GM19455 (cell line): ENCODE results near the gene TTC17.
A peak's percentile ranks its signal among the peaks of the same experiment; 100 is the strongest.
"Not testable (repeated sequence)": the region's sequence is repeated elsewhere in the genome, so short reads cannot be mapped to it uniquely, and the experiment has no call there.

Experiments
- ATAC-seq: cut with Tn5 transposase; IDR thresholded peaks from one replicate; pipeline ENCODE4 v1.9.1; 2021; ENCODE audit not compliant: unreplicated experiment

The TTC17 gene

DNA sequence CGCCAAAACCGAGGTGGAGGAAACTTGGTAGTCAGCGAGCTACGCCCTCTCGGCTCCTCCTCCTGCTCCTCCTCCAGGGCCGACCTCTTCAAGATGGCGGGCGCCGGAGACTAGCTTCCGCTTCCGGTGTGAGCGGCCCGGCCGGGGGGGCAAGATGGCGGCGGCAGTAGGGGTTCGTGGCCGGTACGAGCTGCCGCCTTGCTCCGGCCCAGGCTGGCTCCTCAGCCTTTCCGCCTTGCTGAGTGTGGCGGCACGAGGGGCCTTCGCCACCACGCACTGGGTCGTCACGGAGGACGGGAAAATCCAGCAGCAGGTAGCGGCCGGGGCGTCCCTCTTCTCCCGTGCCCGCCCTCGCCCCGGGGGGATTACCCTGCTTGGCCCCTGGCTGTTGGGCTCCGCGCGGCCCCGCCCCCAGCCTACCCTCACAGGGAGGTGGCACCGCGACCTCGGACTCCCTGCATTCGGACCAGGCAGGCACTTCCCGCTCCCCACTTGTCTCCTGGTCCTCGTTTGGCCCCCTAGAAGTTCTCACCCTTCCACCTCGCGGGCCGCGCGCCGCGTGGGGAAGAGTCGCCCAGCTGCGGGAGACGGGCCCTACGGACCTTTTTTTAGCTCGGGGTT is at the start of gene TTC17:
TSS of gene TTC17 (plus strand) at position 120 of the 621 bp plus-strand sequence. CDS start at position 155, 35 bp downstream.
- ATAC-seq, result peak; percentile 96

- ATAC-seq, result peak; percentile 99
These were observed 46.7 kb upstream of the TTC17 start, which contains the start of gene API5 for GRCh38 chr11:43311791-43312607. Gene API5 (plus strand): TSS chr11:43311996. CDS start chr11:43312128, 132 bp downstream.

DNA sequence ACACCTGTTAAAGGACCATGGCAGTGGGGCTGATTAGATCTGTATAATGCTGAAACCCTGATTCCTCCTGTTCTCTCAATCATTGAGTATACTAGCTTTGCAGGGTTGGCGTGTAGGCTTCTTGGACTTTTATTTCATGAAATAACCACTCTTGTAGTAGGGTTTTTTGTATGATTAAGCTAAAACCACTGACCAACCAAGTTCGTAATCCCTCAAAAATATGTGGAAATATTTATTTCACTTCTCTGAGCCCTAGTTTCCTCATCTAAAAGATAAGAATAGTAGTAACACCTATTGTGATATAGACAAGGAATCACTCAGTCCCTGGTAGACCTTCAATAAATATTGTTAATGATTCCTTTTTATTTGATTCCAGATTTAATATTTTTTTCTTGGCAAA is 42.8 kb upstream of the TTC17 start:
- ATAC-seq, result no peak

DNA sequence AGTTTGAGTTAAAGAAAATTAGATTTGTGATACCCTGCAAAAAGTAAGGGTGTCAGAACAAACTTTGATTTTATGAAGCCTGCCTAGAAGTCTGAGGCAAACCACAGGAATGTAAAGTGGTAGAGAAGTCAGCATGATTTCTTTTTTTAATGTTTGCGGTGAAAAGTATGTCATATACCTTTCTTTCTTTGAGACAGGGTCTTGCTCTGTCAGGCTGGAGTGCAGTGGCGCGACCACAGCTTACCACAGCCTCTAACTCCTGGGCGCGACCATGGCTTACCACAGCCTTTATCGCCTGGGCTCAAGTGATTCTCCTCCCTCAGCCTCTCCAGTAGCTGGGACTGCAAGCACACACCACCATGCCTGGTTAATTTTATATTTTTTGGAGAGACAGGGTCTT is 42.3 kb upstream of the TTC17 start:
- no peak for ATAC-seq

DNA sequence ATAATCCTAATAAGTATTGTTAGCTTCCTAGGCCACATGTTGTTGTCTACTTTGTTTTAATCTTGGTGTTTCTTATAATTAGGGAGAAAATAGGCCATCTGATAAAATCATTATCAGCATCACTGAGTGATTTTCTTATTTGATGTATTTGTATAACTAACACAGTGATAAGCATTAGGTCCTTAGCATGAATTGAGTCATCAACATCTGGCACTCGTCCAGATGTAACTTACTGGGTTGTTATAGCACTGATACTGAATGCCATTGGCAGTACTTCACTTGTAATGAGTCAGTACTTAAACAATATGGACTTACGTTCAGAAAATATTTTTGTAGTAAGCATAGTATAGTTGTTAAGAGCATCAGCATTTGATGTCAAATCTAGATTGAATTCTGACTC is 30.7 kb upstream of the TTC17 start:
- no peak for ATAC-seq

DNA sequence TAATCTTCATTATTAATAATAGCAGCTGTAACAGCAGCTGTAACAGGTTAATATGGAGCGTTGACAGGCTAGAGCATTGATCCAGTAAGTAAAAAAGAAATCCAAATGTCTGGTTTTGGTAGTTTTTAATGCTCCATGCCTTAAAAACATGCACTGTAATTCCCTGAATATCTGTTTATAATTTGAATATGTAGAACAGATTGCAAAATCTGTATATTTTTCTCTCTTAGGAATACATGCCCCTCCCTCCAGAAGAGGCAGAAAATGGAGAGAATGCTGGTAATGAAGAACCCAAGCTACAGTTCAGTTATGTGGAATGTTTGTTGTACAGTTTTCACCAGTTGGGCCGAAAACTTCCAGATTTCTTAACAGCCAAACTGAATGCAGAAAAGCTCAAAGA is 30.2 kb upstream of the TTC17 start:
- ATAC-seq, result no peak

GRCh38 chr11:43341159-43341558 is 17.6 kb upstream of the TTC17 start:
- ATAC-seq, result no peak

DNA sequence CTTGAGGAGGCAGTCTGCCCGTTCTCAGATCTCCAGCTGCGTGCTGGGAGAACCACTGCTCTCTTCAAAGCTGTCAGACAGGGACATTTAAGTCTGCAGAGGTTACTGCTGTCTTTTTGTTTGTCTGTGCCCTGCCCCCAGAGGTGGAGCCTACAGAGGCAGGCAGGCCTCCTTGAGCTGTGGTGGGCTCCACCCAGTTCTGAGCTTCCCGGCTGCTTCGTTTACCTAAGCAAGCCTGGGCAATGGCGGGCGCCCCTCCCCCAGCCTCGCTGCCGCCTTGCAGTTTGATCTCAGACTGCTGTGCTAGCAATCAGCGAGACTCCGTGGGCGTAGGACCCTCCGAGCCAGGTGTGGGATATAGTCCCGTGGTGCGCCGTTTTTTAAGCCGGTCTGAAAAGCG is 7.3 kb upstream of the TTC17 start:
- not testable (repeated sequence) for ATAC-seq

- ATAC-seq, result no peak
These were observed 4.4 kb upstream of the TTC17 start for GRCh38 chr11:43354311-43354710.

DNA sequence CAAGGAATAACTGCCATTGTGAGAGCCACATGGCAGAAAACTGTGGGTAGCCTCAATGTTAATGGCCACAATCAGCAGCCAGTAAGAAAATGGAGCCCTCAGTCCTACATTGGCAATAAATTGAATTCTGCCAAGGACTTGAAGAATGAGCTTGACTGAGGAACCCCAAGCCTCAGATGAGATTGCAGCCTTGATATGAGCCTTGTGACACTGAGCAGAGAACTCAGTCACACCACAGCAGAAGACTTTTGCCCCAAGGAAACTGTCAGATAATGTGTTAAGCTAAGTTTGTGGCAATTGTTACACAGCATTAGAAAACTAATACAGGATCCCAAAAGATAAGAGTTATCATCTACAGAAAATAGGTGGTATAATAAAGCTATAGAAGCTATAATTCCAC is 2.4 kb upstream of the TTC17 start:
- ATAC-seq, result no peak

DNA sequence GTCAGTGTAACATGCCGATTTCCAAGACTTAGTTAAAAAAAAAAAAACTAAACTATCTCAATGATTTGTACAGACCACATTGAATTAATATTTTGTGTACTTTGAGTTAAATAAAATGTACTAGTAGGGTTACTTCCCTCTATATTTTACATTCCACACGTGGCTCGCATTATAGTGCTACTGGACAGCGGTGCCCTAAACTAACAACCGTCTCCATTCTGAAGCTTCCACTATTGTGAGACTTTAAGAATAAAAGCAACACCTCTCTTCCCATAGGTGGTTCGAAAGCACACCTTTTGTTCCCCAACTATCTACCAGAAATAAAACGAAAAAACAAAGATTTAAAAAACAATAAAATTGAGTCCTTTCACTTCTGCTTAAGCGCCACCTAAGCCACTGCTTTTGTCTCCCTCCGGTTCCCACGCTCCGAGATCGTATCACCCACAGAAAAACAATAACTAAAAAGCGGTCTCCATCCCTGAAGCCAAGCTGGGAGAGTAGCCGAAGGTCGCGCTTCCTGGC is 380 bp upstream of the TTC17 start:
- peak; percentile 4 for ATAC-seq

GRCh38 chr11:43359422-43359818 is 700 bp downstream of the TTC17 start:
- ATAC-seq, result peak; percentile 50

- ATAC-seq, result no peak
These were observed 1.8 kb downstream of the TTC17 start for GRCh38 chr11:43360361-43361032.

GRCh38 chr11:43366677-43367076 is 8.0 kb downstream of the TTC17 start:
- no peak for ATAC-seq

DNA sequence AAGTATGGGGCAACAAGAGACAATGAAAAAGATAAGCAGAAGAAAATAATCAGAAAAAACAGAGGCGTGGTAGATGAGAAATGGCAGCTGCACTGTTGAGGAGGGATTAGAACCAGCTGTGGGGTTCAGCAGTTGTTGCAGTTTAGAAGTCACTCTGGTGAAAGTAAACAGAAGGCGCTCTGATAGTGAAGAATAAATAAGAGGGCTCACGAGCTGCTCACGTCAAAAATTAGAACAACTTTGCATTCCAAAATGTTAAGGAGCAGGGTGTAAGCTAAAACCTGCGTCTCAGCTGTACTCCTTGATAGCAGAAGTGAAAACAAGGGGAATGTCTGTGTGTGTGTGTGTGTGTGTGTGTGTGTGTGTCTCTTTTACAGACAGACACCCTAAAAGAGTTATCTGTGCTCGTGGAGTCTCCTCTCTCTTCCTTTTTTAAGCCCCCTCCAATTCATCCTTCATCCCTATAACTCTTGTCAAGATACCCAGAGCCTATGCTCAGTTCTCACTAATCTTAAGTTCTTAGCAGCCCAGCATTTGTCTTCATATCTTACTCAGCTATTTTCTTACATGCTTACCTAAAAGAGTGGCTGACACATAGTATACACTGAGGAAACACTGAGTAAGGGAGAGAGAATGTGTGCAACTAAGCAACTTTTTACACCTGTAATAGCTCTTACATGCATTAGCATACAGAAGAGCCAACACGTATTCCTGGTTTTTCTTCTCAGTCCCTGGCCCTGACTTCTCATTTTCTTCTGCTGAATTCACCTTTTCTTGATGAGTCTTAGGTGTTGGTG is 8.9 kb downstream of the TTC17 start:
- no peak for ATAC-seq

DNA sequence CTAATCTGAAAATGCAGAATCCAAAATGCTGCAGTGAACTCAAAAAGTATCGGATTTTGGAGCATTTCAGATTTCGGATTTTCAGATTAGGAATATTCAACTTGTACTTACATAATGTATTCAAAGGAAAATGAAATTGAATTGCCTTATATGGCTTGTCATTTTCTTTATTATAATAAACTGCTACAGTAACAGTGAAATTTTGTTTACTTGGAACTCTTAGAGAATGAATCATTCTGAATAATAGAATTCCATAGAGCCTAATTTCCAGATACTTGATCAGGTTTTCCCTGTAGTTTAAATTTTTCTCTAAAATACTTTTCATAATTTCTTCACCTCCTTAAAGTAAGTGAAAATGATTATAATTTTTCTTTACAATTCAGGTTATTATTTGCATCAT is 17.3 kb downstream of the TTC17 start:
- no peak for ATAC-seq

DNA sequence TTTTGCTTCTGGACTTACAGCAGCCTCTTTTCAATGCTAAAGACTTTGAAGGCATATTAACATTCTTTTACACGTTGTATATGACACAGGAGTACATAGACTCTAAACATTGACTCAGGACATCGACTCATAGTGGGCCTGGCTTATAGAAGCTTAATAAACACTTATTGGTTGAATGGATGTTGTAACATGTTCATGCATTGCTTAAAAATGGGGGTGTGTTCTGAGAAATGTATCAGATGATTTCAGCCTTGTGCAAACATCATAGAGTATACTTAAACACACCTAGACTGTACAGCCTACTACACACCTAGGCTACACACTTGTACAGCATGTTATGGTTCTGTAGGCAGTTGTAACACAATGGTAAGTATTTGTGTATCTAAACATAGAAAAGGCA is 17.9 kb downstream of the TTC17 start:
- ATAC-seq, result no peak

- no peak for ATAC-seq
These were observed 18.7 kb downstream of the TTC17 start for GRCh38 chr11:43377389-43377788.

DNA sequence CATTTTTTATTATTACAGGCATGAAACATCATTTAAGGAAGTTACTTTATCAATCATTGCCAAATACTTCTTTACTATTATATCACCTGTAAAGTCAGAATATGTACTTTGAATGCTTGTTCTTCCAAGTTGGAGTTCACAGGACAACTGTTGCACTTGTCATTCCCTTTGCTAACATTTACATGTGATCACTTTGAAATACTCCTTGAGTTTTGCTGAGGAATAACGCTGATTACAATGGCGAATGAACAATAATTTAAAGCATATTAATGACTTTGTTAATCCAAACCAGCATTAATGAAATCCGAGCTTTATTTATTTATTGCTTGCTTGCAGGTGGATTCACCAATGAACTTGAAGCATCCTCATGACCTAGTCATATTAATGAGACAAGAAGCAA is 20.2 kb downstream of the TTC17 start:
- no peak for ATAC-seq

GRCh38 chr11:43381802-43382201 is 23.1 kb downstream of the TTC17 start:
- ATAC-seq, result no peak

DNA sequence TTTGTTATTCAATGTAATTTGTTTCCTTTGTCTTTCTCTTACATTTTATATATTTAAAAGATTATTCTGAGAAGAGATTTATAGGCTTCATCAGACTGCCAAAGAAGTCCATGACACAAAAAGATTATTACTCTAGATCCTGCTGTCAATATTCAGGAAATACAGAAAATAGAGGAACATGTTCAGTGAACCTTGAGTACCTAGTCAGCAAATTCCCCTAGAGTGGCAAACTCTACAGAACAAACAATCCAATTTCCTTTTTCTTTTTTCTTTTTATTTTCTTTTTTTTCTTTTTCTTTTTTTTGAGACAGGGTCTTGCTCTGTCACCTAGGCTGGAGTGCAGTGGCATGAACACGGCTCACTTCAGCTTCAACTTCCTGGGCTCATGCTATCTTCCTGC is 23.9 kb downstream of the TTC17 start:
- ATAC-seq, result no peak
